Measurements from ENCODE around the gene CDK6. TPM values are rescaled to one million over a fixed set of nuclear protein-coding genes. Genes with fewer than 3 reads are reported as not detected.

Gene CDK6
- total RNA-seq, 1 donor from 2014 or later: 23.3 TPM

- H3K9me3 Mint-ChIP-seq (ENCODE audit: low read depth): no peaks in the 10 kb centered on the region
- H3K36me3 Mint-ChIP-seq (ENCODE audit: insufficient read depth): no peaks in the 10 kb centered on the region
- TF ChIP-seq, protein P1, sequence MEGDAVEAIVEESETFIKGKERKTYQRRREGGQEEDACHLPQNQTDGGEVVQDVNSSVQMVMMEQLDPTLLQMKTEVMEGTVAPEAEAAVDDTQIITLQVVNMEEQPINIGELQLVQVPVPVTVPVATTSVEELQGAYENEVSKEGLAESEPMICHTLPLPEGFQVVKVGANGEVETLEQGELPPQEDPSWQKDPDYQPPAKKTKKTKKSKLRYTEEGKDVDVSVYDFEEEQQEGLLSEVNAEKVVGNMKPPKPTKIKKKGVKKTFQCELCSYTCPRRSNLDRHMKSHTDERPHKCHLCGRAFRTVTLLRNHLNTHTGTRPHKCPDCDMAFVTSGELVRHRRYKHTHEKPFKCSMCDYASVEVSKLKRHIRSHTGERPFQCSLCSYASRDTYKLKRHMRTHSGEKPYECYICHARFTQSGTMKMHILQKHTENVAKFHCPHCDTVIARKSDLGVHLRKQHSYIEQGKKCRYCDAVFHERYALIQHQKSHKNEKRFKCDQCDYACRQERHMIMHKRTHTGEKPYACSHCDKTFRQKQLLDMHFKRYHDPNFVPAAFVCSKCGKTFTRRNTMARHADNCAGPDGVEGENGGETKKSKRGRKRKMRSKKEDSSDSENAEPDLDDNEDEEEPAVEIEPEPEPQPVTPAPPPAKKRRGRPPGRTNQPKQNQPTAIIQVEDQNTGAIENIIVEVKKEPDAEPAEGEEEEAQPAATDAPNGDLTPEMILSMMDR (IDR thresholded peaks at IDR 0.05; ENCODE audit: unreplicated experiment): no peak
- no peak overlapping the region for H3K27ac Mint-ChIP-seq
- peaks cover 4% of the 10 kb centered on the region for H3K4me1 Mint-ChIP-seq (ENCODE audit: low read depth)
- H3K4me3 Mint-ChIP-seq (ENCODE audit: low read depth): no peak overlapping the region
- no peak for DNase-seq (ENCODE audit: low spot score, unreplicated experiment)
- peaks cover 5% of the 10 kb centered on the region for H3K27me3 Mint-ChIP-seq
Observed at GRCh38 chr7:92639966-92640365, 196.4 kb downstream of the CDK6 start.

DNA sequence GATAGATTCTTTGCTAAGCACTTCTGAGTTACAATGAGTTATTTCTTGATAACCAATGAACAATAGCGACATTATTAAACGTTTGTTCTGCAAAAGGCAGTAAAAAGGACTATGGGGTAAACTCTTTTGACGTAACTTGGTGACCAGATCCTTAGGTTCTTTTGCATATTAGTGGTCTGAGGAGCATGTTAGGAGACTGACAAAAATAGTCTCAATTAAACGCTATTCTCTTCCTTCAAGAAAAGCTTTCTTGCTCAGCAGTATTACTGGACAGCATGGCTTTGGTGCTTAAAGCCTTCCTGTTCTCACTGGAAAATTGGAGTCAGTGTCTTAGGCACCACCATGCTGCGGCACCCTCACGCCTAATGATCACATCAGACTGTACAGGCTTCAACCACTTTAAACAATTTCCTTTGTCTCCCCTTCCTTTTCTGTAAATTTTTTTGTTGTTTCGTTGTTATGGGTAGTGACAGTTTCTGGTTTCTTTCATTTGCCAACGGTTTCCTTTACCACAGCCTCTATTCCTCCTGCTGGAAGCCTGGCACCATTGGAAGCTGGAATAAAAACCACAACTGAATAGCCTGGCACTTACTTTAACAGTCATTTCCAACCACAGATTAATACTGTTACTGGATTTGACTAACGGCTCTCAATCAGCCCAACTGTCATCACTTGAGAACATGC lies 197.0 kb downstream of the CDK6 start:
- no peak for DNase-seq (ENCODE audit: low spot score, unreplicated experiment)
- no peak overlapping the region for H3K4me3 Mint-ChIP-seq (ENCODE audit: low read depth)
- H3K27ac Mint-ChIP-seq: no peak overlapping the region
- TF ChIP-seq, protein P1 (IDR thresholded peaks at IDR 0.05; ENCODE audit: unreplicated experiment): no peak
- H3K27me3 Mint-ChIP-seq: peaks cover 4% of the 10 kb centered on the region
- no peaks in the 10 kb centered on the region for H3K36me3 Mint-ChIP-seq (ENCODE audit: insufficient read depth)
- peaks cover 4% of the 10 kb centered on the region for H3K4me1 Mint-ChIP-seq (ENCODE audit: low read depth)
- no peaks in the 10 kb centered on the region for H3K9me3 Mint-ChIP-seq (ENCODE audit: low read depth)

DNA sequence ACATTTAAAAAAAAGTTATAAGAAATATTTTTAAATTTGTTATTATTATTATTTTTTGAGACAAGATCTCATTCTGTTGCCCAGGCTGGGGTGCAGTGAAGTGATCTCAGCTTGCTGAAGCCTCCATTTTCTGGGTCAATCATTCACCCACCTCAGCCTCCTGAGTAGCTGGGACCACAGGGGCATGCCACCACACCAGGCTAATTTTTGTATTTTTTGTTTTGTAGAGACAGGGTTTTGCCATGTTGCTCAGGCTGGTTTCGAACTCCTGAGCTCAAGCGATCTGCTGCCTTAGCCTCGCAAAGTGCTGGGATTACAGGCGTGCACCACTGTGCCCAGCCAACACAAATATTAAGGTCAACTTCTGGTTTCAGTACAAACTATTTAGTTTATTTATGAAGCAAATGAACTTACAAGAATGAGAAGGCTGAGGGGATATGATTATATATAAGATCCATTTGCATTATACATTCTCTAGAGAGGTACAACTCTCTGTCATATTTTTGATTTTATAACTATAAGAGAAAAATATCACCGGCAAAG lies 200.3 kb downstream of the CDK6 start:
- H3K4me1 Mint-ChIP-seq (ENCODE audit: low read depth): peaks cover 12% of the 10 kb centered on the region
- H3K27ac Mint-ChIP-seq: no peak overlapping the region
- TF ChIP-seq, protein P1 (IDR thresholded peaks at IDR 0.05; ENCODE audit: unreplicated experiment): no peak
- no peaks in the 10 kb centered on the region for H3K36me3 Mint-ChIP-seq (ENCODE audit: insufficient read depth)
- H3K4me3 Mint-ChIP-seq (ENCODE audit: low read depth): no peak overlapping the region
- peaks cover 8% of the 10 kb centered on the region for H3K27me3 Mint-ChIP-seq
- no peak for DNase-seq (ENCODE audit: low spot score, unreplicated experiment)
- no peaks in the 10 kb centered on the region for H3K9me3 Mint-ChIP-seq (ENCODE audit: low read depth)

DNA sequence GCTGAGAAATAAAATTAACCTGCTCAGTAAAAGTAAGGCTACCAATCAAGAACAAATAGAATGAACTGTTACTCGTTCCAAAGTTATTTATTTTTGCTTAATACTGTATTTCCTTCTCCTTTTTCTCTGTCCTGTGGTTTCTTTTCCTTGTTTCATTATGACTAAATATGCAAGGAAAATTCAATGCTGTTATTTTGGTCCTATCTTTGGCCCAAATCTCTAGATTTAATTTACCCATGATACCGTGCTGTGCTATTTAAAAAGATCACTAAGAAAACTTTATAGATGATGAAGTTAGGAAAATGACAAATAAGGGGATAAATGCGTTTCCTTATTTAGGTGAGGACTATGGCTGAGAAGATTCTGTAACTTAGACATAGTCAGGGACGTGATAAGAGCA lies 200.8 kb downstream of the CDK6 start:
- Mint-ChIP-seq H3K4me1 (ENCODE audit: low read depth) (peaks cover 12% of the 10 kb centered on the region), H3K36me3 (ENCODE audit: insufficient read depth) (no peaks in the 10 kb centered on the region), H3K27me3 (peaks cover 13% of the 10 kb centered on the region), H3K9me3 (ENCODE audit: low read depth) (no peaks in the 10 kb centered on the region), H3K4me3 (ENCODE audit: low read depth) (no peak overlapping the region), H3K27ac (no peak overlapping the region)
- no peak for DNase-seq (ENCODE audit: low spot score, unreplicated experiment)
- TF ChIP-seq, protein P1 (IDR thresholded peaks at IDR 0.05; ENCODE audit: unreplicated experiment): no peak

GRCh38 chr7:92634924-92635519 lies 201.4 kb downstream of the CDK6 start:
- H3K36me3 Mint-ChIP-seq (ENCODE audit: insufficient read depth): no peaks in the 10 kb centered on the region
- H3K27ac Mint-ChIP-seq: no peak overlapping the region
- peaks cover 18% of the 10 kb centered on the region for H3K27me3 Mint-ChIP-seq
- DNase-seq (ENCODE audit: low spot score, unreplicated experiment): no peak
- TF ChIP-seq, protein P1 (IDR thresholded peaks at IDR 0.05; ENCODE audit: unreplicated experiment): no peak
- H3K9me3 Mint-ChIP-seq (ENCODE audit: low read depth): peaks cover 3% of the 10 kb centered on the region
- H3K4me3 Mint-ChIP-seq (ENCODE audit: low read depth): no peak overlapping the region
- H3K4me1 Mint-ChIP-seq (ENCODE audit: low read depth): peaks cover 12% of the 10 kb centered on the region
